HepG2 (cell line): ENCODE measurements around the gene BBC3. TPM values are rescaled to one million over a fixed set of nuclear protein-coding genes. Genes with fewer than 3 reads are reported as not detected.

Source experiments
- GLMP ChIP-seq: sonication (generic); formaldehyde crosslinking; IDR thresholded peaks from 2 replicates; pipeline ENCODE4 v1.9.0; 2021; ENCODE audit warnings: missing genetic modification reagents, mild to moderate bottlenecking, borderline replicate concordance
- HDAC1 ChIP-seq: sonication (generic); formaldehyde crosslinking; IDR thresholded peaks from 2 replicates; pipeline ENCODE4 v1.5.1; 2020; ENCODE audit warnings: mild to moderate bottlenecking, missing genetic modification reagents
- HES4 ChIP-seq: sonication (generic); formaldehyde crosslinking; IDR thresholded peaks from 2 replicates; pipeline ENCODE4 v1.9.0; 2021; ENCODE audit warnings: mild to moderate bottlenecking, missing genetic modification reagents, borderline replicate concordance
- LBX2 ChIP-seq: sonication (generic); formaldehyde crosslinking; IDR thresholded peaks from 2 replicates; pipeline ENCODE4 v1.5.0; 2020; ENCODE audit warnings: missing genetic modification reagents, mild to moderate bottlenecking, borderline replicate concordance
- NAIF1 ChIP-seq: sonication (generic); formaldehyde crosslinking; IDR thresholded peaks from 2 replicates; pipeline ENCODE4 v1.5.0; 2020; ENCODE audit warnings: mild to moderate bottlenecking, missing genetic modification reagents, borderline replicate concordance
- NCOA1 ChIP-seq: sonication (generic); formaldehyde crosslinking; IDR thresholded peaks from 2 replicates; pipeline ENCODE4 v1.9.0; 2021; ENCODE audit warnings: missing genetic modification reagents
- NFYB ChIP-seq: sonication (generic); formaldehyde crosslinking; IDR thresholded peaks from 2 replicates; pipeline ENCODE4 v1.4.0; 2020; ENCODE audit warnings: missing genetic modification reagents
- POGZ ChIP-seq: sonication (generic); formaldehyde crosslinking; IDR thresholded peaks from 2 replicates; pipeline ENCODE4 v1.4.0; 2020; ENCODE audit warnings: mild to moderate bottlenecking, missing genetic modification reagents
- SMAD3 ChIP-seq: sonication (generic); formaldehyde crosslinking; IDR thresholded peaks from 2 replicates; pipeline ENCODE4 v1.4.0; 2020; ENCODE audit warnings: missing genetic modification reagents
- THYN1 ChIP-seq: sonication (generic); formaldehyde crosslinking; IDR thresholded peaks from 2 replicates; pipeline ENCODE4 v1.8.1; 2023; ENCODE audit warnings: low read depth, mild to moderate bottlenecking, moderate library complexity, missing genetic modification reagents, borderline replicate concordance
- ZBTB38 ChIP-seq: sonication (generic); formaldehyde crosslinking; IDR thresholded peaks from 2 replicates; pipeline ENCODE4 v1.5.1; 2020; ENCODE audit warnings: mild to moderate bottlenecking, missing genetic modification reagents
- ZNF10 ChIP-seq: sonication (generic); formaldehyde crosslinking; IDR thresholded peaks from 2 replicates; pipeline ENCODE4 v1.4.0; 2020; ENCODE audit warnings: mild to moderate bottlenecking, low read depth, missing genetic modification reagents, borderline replicate concordance
- ZNF362 ChIP-seq: sonication (generic); formaldehyde crosslinking; IDR thresholded peaks from 2 replicates; pipeline ENCODE4 v1.4.0; 2020; ENCODE audit warnings: missing genetic modification reagents, mild to moderate bottlenecking, borderline replicate concordance
- ZNF441 ChIP-seq: sonication (generic); formaldehyde crosslinking; IDR thresholded peaks from 2 replicates; pipeline ENCODE4 v1.7.0; 2021; ENCODE audit warnings: missing genetic modification reagents, borderline replicate concordance
- ZNF460 ChIP-seq: sonication (generic); formaldehyde crosslinking; IDR thresholded peaks from 2 replicates; pipeline ENCODE4 v1.5.1; 2020; ENCODE audit warnings: missing genetic modification reagents, mild to moderate bottlenecking, borderline replicate concordance
- ZNF550 ChIP-seq: sonication (generic); formaldehyde crosslinking; IDR thresholded peaks from 2 replicates; pipeline ENCODE4 v1.4.0; 2020; ENCODE audit warnings: mild to moderate bottlenecking, missing genetic modification reagents, borderline replicate concordance
- ZNF704 ChIP-seq: sonication (generic); formaldehyde crosslinking; IDR thresholded peaks from 2 replicates; pipeline ENCODE4 v1.8.1; 2023; ENCODE audit warnings: mild to moderate bottlenecking, inconsistent platforms, moderate library complexity, missing genetic modification reagents, borderline replicate concordance
- polyA plus RNA-seq, 8 experiments: library from polyadenylated mRNA; depleted of rRNA in 3 of 8; stranded (reverse) in 7 of 8; unstranded in 1 of 8; fragments of >200 nt; fragmentation: Illumina TruSeq in 4 of 8; extraction: Trizol in 4 of 8; gene quantifications; 2 replicates each; pipeline versions ENCODE4 v1.2.1 to v1.2.3, GENCODE V29; 2011 to 2016; ENCODE audit warnings: low read depth in 4 of 8, missing spikeins in 1 of 8, mixed read lengths in 1 of 8; ENCODE audit not compliant: insufficient read depth in 1 of 8
- total RNA-seq, 5 experiments: library from RNA; depleted of rRNA; stranded (reverse); fragments of >200 nt; fragmentation: Illumina TruSeq; extraction: Trizol; gene quantifications; 2 replicates each; pipeline ENCODE4 v1.2.3, GENCODE V29; 2016; ENCODE audit warnings: low read depth in 1 of 5
- TF ChIP-seq, protein P1 (sequence below): sonication (generic); formaldehyde crosslinking; IDR thresholded peaks from 2 replicates; pipeline ENCODE4 v1.5.1; 2020; ENCODE audit warnings: mild to moderate bottlenecking, missing genetic modification reagents, moderate library complexity
- TF ChIP-seq, protein P2 (sequence below): sonication (generic); formaldehyde crosslinking; IDR thresholded peaks from 2 replicates; pipeline ENCODE4 v1.8.0; 2022; ENCODE audit warnings: mild to moderate bottlenecking, missing genetic modification reagents; ENCODE audit not compliant: insufficient replicate concordance
- TF ChIP-seq, protein P3 (sequence below): sonication (generic); formaldehyde crosslinking; IDR thresholded peaks from 2 replicates; pipeline ENCODE4 v1.4.0; 2020; ENCODE audit warnings: mild to moderate bottlenecking, missing genetic modification reagents

Gene BBC3
- total and polyA plus RNA-seq, 2 of the 13 experiments (the other 11 are each of a cell fraction or from before 2014, with no cell fraction given), result 6.1 to 8.8 TPM

DNA sequence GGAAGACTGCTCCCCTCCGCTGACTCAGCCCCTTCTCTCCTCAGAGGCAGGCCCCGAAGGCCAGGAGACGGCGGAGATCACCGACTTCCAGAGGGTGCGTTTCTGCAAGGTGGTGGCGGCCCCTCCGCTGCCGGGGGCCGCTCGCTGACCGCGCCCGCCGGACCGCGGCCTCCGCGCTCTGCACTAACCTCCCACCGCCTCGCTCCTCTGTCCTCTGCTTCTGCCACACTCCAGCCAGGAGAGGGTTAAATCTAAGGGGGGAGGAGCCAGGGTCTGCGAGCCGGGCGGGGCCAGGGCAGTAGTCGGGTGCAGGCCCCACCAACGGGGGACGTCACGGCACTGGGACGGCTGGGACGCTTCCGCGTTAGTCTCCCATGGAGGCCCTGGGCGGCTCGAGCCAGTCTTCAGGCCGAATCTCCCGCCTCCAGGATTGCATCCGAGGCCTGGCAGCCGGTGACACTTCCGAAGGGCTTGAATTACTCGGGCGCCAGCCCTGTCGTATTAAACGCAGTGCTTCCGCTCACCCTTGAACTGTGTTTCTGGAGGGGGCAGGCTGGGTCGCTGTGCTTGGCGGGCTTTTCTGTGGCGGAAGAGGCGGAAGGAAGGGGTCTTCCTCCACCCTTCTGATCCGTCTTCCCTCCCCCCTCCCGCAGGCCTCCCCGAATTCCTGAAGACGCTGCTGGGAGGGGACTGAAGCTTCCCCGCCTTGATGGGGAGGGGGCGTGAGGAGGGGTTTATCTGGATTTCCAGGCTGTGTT, 42.5 kb upstream of the BBC3 start (continued):
- 0 out of 2 replicates have a peak, but pooled peaks have one; percentile 10 for TF ChIP-seq ZNF362 (CRISPR knock-in tag)
- TF ChIP-seq SMAD3 (CRISPR knock-in tag), result 0 out of 2 replicates have a peak, but pooled peaks have one; percentile 39
- no peak; the same call in 1 of the 2 replicates for TF ChIP-seq NFYB (CRISPR knock-in tag)
- TF ChIP-seq, protein P1, sequence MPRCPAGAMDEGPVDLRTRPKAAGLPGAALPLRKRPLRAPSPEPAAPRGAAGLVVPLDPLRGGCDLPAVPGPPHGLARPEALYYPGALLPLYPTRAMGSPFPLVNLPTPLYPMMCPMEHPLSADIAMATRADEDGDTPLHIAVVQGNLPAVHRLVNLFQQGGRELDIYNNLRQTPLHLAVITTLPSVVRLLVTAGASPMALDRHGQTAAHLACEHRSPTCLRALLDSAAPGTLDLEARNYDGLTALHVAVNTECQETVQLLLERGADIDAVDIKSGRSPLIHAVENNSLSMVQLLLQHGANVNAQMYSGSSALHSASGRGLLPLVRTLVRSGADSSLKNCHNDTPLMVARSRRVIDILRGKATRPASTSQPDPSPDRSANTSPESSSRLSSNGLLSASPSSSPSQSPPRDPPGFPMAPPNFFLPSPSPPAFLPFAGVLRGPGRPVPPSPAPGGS (CRISPR knock-in tag), result 0 out of 2 replicates have a peak, but pooled peaks have one; percentile 44
- TF ChIP-seq HDAC1, result peak; percentile 65; the same call in 1 of the 2 replicates
- no peak for TF ChIP-seq NCOA1
- no peak for TF ChIP-seq LBX2 (CRISPR knock-in tag)
- TF ChIP-seq THYN1 (CRISPR knock-in tag), result no peak
- TF ChIP-seq GLMP, result no peak
- TF ChIP-seq NAIF1 (CRISPR knock-in tag), result no peak; the same call in 1 of the 2 replicates
- TF ChIP-seq ZBTB38 (CRISPR knock-in tag), result 0 out of 2 replicates have a peak, but pooled peaks have one; percentile 23
- TF ChIP-seq POGZ (CRISPR knock-in tag), result peak; percentile 55
- peak; percentile 22; the same call in 1 of the 2 replicates for TF ChIP-seq ZNF441 (CRISPR knock-in tag)
- TF ChIP-seq, protein P2, sequence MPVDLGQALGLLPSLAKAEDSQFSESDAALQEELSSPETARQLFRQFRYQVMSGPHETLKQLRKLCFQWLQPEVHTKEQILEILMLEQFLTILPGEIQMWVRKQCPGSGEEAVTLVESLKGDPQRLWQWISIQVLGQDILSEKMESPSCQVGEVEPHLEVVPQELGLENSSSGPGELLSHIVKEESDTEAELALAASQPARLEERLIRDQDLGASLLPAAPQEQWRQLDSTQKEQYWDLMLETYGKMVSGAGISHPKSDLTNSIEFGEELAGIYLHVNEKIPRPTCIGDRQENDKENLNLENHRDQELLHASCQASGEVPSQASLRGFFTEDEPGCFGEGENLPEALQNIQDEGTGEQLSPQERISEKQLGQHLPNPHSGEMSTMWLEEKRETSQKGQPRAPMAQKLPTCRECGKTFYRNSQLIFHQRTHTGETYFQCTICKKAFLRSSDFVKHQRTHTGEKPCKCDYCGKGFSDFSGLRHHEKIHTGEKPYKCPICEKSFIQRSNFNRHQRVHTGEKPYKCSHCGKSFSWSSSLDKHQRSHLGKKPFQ (CRISPR knock-in tag), result no peak
- no peak for TF ChIP-seq ZNF460
- TF ChIP-seq ZNF10 (CRISPR knock-in tag), result no peak
- TF ChIP-seq, protein P3, sequence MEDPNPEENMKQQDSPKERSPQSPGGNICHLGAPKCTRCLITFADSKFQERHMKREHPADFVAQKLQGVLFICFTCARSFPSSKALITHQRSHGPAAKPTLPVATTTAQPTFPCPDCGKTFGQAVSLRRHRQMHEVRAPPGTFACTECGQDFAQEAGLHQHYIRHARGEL (CRISPR knock-in tag), result no peak
- no peak for TF ChIP-seq ZNF550 (CRISPR knock-in tag)
- TF ChIP-seq ZNF704 (CRISPR knock-in tag), result no peak; the same call in 1 of the 2 replicates
- TF ChIP-seq HES4 (CRISPR knock-in tag), result no peak
